Mucosa of rectum (tissue), 2 donors: ENCODE measurements around the gene G2E3.

Experiments
- H3K27ac ChIP-seq, 2 donors: one replicate each; pipeline ENCODE4 v1.7.0; 2013; ENCODE audit warnings: inconsistent platforms in 2 of 2, low read depth in 2 of 2, low read length in 2 of 2
- H3K27me3 ChIP-seq, 2 donors: one replicate each; pipeline ENCODE4 v1.7.0; 2013; ENCODE audit warnings: low read length in 2 of 2; ENCODE audit not compliant: control insufficient read depth in 2 of 2, insufficient read depth in 2 of 2
- H3K36me3 ChIP-seq, 2 donors: one replicate each; pipeline ENCODE4 v1.7.0; 2013; ENCODE audit warnings: low read length in 2 of 2; ENCODE audit not compliant: control insufficient read depth in 2 of 2, insufficient read depth in 2 of 2
- H3K4me1 ChIP-seq, 2 donors: one replicate each; pipeline ENCODE4 v1.7.0; 2013; ENCODE audit warnings: low read length in 2 of 2, mild to moderate bottlenecking in 1 of 2; ENCODE audit not compliant: control insufficient read depth in 2 of 2, insufficient read depth in 2 of 2
- H3K4me3 ChIP-seq, 2 donors: one replicate each; pipeline ENCODE4 v1.7.0; 2013; ENCODE audit warnings: low read length in 2 of 2
- H3K9ac ChIP-seq, 2 donors: one replicate each; pipeline ENCODE4 v1.7.0; 2013; ENCODE audit warnings: low read length in 2 of 2, low read depth in 1 of 2, mild to moderate bottlenecking in 1 of 2
- H3K9me3 ChIP-seq, 2 donors: one replicate each; pipeline ENCODE4 v1.7.0; 2013; ENCODE audit warnings: low read length in 2 of 2; ENCODE audit not compliant: control insufficient read depth in 2 of 2
- donor health status: healthy.
- donor health status: Normal muscosa, but diverticular disease.

The G2E3 gene

DNA sequence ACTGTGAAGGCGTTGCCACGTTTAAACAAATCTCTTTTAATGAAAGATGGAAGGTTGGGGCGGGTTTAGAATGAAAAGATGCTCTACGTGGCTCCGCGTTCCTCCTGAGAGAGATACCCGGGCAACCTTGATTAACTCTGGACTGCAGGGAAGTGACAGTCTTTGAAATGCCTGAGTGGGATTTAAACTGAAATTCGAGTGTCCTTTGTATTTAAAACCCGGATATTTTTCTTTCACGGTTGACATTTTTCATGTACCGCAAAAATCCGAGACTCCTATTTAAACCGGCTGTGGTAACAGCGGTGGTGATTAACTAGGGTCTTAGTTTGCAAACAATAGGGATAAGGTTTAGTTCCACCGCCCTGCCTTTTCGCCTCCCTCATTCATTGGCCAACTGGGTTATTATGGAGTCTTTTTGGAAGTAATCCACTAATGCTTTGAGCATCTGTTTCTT, 707 bp downstream of the G2E3 start:
- Histone ChIP-seq H3K27me3 (no peaks in the 10 kb centered on the region), H3K36me3 (no peaks in the 10 kb centered on the region), H3K4me3 (peak overlapping the region; percentile 94 to 95), H3K9me3 (no peaks in the 10 kb centered on the region), H3K27ac (peak overlapping the region in 1 of 2 donors; percentile 86), H3K9ac (peak overlapping the region; percentile 93), H3K4me1 (peaks cover 8 to 10% of the 10 kb centered on the region in 2 donors)

DNA sequence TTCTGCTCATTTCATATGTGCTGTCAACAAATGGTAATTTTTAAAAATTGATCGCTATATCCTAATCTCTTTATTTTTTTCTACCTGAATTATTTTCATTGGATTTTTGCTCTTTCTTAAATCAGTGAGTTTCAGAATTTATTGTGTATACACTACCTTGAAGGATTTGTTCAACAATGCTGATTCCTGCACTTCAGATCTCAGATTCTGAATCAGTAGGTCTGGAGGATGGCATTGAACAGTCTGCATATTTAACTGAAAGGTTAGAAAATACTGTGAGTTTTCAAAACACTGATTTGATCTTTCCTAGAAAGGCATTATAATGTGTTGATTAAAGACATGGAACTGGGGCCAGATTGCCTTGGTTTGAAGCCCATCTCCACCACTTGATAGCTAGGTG, 1.6 kb downstream of the G2E3 start:
- Histone ChIP-seq H3K4me3 (no peak overlapping the region), H3K9me3 (no peaks in the 10 kb centered on the region), H3K9ac (no peak overlapping the region), H3K27me3 (no peaks in the 10 kb centered on the region), H3K27ac (no peak overlapping the region), H3K4me1 (peaks cover 8 to 10% of the 10 kb centered on the region in 2 donors), H3K36me3 (no peaks in the 10 kb centered on the region)

DNA sequence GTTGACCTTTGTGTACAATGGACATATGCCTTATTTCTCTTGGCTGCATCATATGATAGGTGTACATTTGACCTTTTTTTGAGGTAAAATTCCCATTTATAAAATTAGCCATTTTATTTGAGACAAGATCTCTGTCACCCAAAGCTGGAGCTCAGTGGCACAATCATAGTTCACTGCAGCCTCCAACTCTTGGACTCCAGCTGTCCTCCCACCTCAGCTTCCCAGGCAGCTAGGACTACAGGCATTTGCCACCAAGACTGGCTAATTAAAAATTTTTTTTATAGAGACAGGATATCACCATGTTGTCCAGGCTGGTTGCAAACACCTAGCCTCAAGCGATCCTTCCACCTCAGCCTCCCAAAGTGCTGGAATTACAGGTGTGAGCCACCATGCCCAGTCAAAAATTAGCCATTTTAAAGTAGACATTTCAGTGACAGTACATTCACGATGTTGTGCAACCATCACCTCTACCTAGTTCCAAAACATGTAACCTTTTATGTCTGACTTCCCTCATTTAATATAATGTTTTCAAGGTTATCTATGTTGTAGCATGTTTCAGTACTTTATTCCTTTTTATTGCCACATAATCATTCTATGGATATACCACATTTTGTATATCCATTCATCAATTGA, 5.4 kb downstream of the G2E3 start:
- H3K4me3 ChIP-seq, result no peak overlapping the region
- no peak overlapping the region for H3K27ac ChIP-seq
- no peaks in the 10 kb centered on the region for H3K36me3 ChIP-seq
- no peaks in the 10 kb centered on the region for H3K9me3 ChIP-seq
- H3K9ac ChIP-seq, result no peak overlapping the region
- H3K4me1 ChIP-seq, result peaks cover 2 to 5% of the 10 kb centered on the region in 2 donors
- no peaks in the 10 kb centered on the region for H3K27me3 ChIP-seq

DNA sequence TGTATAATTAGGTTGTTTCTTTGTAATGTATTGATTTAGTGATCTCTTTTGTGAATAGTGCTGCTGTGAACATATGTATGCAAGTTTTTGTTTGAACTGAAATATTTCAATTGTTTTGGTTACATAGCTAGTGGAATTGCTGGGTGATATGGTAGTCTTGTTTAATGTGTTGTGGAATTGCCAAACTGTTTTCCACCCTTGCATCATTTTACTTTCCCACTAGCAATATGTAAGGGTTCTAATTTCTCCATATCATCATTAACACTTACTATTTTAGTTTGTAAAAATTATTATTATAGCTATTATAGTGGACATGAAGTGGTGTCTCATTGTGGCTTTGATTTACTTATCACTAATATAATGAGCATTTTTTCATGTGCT, 5.9 kb downstream of the G2E3 start:
- H3K4me3 ChIP-seq, result no peak overlapping the region
- H3K27me3 ChIP-seq, result no peaks in the 10 kb centered on the region
- H3K27ac ChIP-seq, result no peak overlapping the region
- H3K9ac ChIP-seq, result no peak overlapping the region
- H3K4me1 ChIP-seq, result peaks cover 2 to 7% of the 10 kb centered on the region in 2 donors
- no peaks in the 10 kb centered on the region for H3K36me3 ChIP-seq
- no peaks in the 10 kb centered on the region for H3K9me3 ChIP-seq

DNA sequence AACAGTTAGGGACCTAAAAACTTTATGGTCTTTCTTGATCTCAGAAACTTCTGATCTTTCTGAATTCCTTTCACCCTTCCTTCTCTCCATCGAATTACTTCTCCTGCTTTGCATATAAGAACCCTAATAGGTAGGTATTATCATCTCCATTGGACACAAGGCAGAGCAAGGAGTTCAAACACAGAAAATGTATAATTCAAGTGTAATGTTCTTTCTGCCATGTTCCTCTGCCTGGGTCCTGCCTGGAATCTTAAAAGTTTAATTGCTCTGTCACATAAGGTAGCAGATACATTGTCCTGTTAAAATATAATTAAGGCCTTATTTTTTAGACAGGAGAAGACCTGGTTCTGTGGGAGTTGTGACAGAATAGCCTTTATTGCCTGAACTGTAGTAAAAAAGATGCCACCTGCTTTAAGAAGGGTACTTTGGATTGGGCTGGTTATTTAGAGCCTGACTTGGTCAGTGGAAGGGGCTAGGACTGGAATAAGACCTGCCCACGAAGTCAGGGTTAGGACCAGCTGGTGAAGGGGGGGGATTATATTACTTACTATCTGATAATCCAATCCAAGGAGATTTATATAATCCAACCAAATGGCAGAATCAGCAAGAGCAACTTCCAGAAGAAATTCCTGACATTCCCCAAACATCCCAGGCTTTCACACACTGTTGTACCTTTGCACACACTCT, 10.4 kb downstream of the G2E3 start:
- no peaks in the 10 kb centered on the region for H3K36me3 ChIP-seq
- no peaks in the 10 kb centered on the region for H3K9me3 ChIP-seq
- H3K9ac ChIP-seq, result no peak overlapping the region
- peaks cover 0 to 5% of the 10 kb centered on the region in 2 donors for H3K4me1 ChIP-seq
- no peaks in the 10 kb centered on the region for H3K27me3 ChIP-seq
- H3K4me3 ChIP-seq, result no peak overlapping the region
- no peak overlapping the region for H3K27ac ChIP-seq

GRCh38 chr14:30569903-30570226, 10.9 kb downstream of the G2E3 start:
- H3K4me3 ChIP-seq, result no peak overlapping the region
- H3K4me1 ChIP-seq, result peaks cover 0 to 5% of the 10 kb centered on the region in 2 donors
- H3K27ac ChIP-seq, result no peak overlapping the region
- H3K36me3 ChIP-seq, result no peaks in the 10 kb centered on the region
- no peaks in the 10 kb centered on the region for H3K27me3 ChIP-seq
- no peaks in the 10 kb centered on the region for H3K9me3 ChIP-seq
- no peak overlapping the region for H3K9ac ChIP-seq

- Histone ChIP-seq H3K27ac (no peak overlapping the region), H3K36me3 (no peaks in the 10 kb centered on the region), H3K4me3 (no peak overlapping the region), H3K9me3 (no peaks in the 10 kb centered on the region), H3K9ac (no peak overlapping the region), H3K4me1 (peaks cover 0 to 5% of the 10 kb centered on the region in 2 donors), H3K27me3 (no peaks in the 10 kb centered on the region)
These were observed 13.3 kb downstream of the G2E3 start for GRCh38 chr14:30572237-30572636.

GRCh38 chr14:30572771-30573170, 13.8 kb downstream of the G2E3 start:
- Histone ChIP-seq H3K4me3 (no peak overlapping the region), H3K27me3 (no peaks in the 10 kb centered on the region), H3K9me3 (no peaks in the 10 kb centered on the region), H3K36me3 (no peaks in the 10 kb centered on the region), H3K4me1 (peaks cover 0 to 10% of the 10 kb centered on the region in 2 donors), H3K27ac (no peak overlapping the region), H3K9ac (no peak overlapping the region)

DNA sequence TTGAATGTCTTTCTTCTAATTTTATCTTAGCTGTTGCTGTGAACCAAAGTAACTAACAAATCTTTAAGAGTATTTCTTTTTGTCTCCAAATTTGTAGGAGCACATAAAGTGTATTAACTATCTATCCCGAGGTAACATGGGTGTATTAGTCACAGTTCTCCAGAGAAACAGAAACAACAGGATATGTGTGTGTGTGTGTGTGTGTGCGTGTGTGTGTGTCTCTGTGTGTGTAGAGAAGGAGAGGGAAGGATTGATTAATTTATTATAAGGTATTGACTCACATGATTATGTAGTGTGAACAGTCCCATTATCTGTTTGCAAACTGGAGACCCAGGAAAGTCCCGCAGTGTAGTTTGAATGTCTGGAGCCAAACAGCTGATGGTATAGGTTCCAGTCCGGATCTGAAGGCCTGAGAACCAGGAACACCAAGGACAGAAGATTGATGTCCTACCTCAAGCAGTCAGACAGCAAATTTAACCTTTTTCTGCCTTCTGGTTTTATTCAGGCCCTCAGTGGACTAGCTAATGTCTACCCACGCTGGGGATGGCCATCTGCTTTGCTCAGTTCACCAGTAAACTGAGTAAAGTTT, 14.4 kb downstream of the G2E3 start:
- H3K4me3 ChIP-seq, result no peak overlapping the region
- H3K27ac ChIP-seq, result no peak overlapping the region
- no peak overlapping the region for H3K9ac ChIP-seq

GRCh38 chr14:30573966-30574365, 15.0 kb downstream of the G2E3 start:
- no peak overlapping the region for H3K27ac ChIP-seq
- no peaks in the 10 kb centered on the region for H3K9me3 ChIP-seq
- H3K36me3 ChIP-seq, result no peaks in the 10 kb centered on the region
- H3K9ac ChIP-seq, result no peak overlapping the region
- no peaks in the 10 kb centered on the region for H3K27me3 ChIP-seq
- H3K4me1 ChIP-seq, result peaks cover 0 to 11% of the 10 kb centered on the region in 2 donors
- no peak overlapping the region for H3K4me3 ChIP-seq

More for the DNA sequence above, 14.4 kb downstream of the G2E3 start:
- Histone ChIP-seq H3K36me3 (no peaks in the 10 kb centered on the region), H3K9me3 (no peaks in the 10 kb centered on the region), H3K4me1 (peaks cover 0 to 11% of the 10 kb centered on the region in 2 donors), H3K27me3 (no peaks in the 10 kb centered on the region)
